GM18873 (cell line): ENCODE measurements around the gene SMIM11.
A peak's percentile ranks its signal among the peaks of the same experiment; 100 is the strongest.
"Not testable (repeated sequence)": the region's sequence is repeated elsewhere in the genome, so short reads cannot be mapped to it uniquely, and the experiment has no call there.

ENCODE experiments used
- ATAC-seq: cut with Tn5 transposase; IDR thresholded peaks from one replicate; pipeline ENCODE4 v1.9.1; 2021; ENCODE audit warnings: mild to moderate bottlenecking, moderate library complexity, moderate number of reproducible peaks; ENCODE audit not compliant: unreplicated experiment, low FRiP score

SMIM11 gene

GRCh38 chr21:34353182-34353581, 22.1 kb upstream of the SMIM11 start:
- ATAC-seq: no peak

- no peak for ATAC-seq
Measured at GRCh38 chr21:34354836-34355235, 20.5 kb upstream of the SMIM11 start.

GRCh38 chr21:34355570-34355969, 19.7 kb upstream of the SMIM11 start:
- no peak for ATAC-seq

- no peak for ATAC-seq
Measured at GRCh38 chr21:34357889-34358288, 17.4 kb upstream of the SMIM11 start.

GRCh38 chr21:34358866-34359265, 16.4 kb upstream of the SMIM11 start:
- ATAC-seq: no peak

- ATAC-seq: no peak
Measured at GRCh38 chr21:34360488-34361241, 14.6 kb upstream of the SMIM11 start.

GRCh38 chr21:34362136-34362444, 13.2 kb upstream of the SMIM11 start:
- ATAC-seq: no peak

GRCh38 chr21:34362670-34363069, 12.6 kb upstream of the SMIM11 start:
- no peak for ATAC-seq

GRCh38 chr21:34363733-34364132, 11.6 kb upstream of the SMIM11 start, which contains the start of gene KCNE2:
TSS of gene KCNE2 (plus strand) at chr21:34364006. CDS start at chr21:34370479, 6,473 bp downstream.
- no peak for ATAC-seq

GRCh38 chr21:34364921-34365320, 10.4 kb upstream of the SMIM11 start:
- ATAC-seq: no peak

- ATAC-seq: no peak
Measured at GRCh38 chr21:34365809-34366208, 9.5 kb upstream of the SMIM11 start.

GRCh38 chr21:34367320-34367935, 7.9 kb upstream of the SMIM11 start:
- ATAC-seq: no peak

- ATAC-seq: no peak
Measured at GRCh38 chr21:34369741-34370140, 5.6 kb upstream of the SMIM11 start.

GRCh38 chr21:34372321-34372720, 3.0 kb upstream of the SMIM11 start:
- ATAC-seq: no peak

- ATAC-seq: not testable (repeated sequence)
Measured at GRCh38 chr21:34374462-34374861, 845 bp upstream of the SMIM11 start.

GRCh38 chr21:34375619-34375972, 289 bp downstream of the SMIM11 start:
- peak; percentile 39 for ATAC-seq

GRCh38 chr21:34383138-34383537, 7.8 kb downstream of the SMIM11 start:
- not testable (repeated sequence) for ATAC-seq

- peak; percentile 98 for ATAC-seq
Measured at GRCh38 chr21:34383724-34384415, 8.6 kb downstream of the SMIM11 start.

- ATAC-seq: not testable (repeated sequence)
Measured at GRCh38 chr21:34400522-34400921, 25.2 kb downstream of the SMIM11 start.

- not testable (repeated sequence) for ATAC-seq
Measured at GRCh38 chr21:34404742-34405141, 29.4 kb downstream of the SMIM11 start.

GRCh38 chr21:34405686-34406085, 30.4 kb downstream of the SMIM11 start:
- not testable (repeated sequence) for ATAC-seq

- not testable (repeated sequence) for ATAC-seq
Measured at GRCh38 chr21:34406102-34406501, 30.8 kb downstream of the SMIM11 start.
